SK-N-SH (cell line): ENCODE measurements around the gene ZNF547.
A peak's percentile ranks its signal among the peaks of the same experiment; 100 is the strongest.

Experiments
- CHD2 ChIP-seq: fragments of 150-350 bp; IDR thresholded peaks from 2 replicates; pipeline ENCODE4 v1.6.1; 2018; ENCODE audit warnings: low read length; ENCODE audit not compliant: partially characterized antibody
- CTCF ChIP-seq: fragments of 200-600 bp; sonication (generic); IDR thresholded peaks from 2 replicates; pipeline ENCODE4 v1.6.1; 2017; ENCODE audit warnings: antibody characterized with exemption, mild to moderate bottlenecking, moderate library complexity
- EP300 ChIP-seq, 2 experiments: IDR thresholded peaks; 2 replicates each; pipeline versions ENCODE4 v1.4.0 to v1.6.1; 2012; ENCODE audit warnings: borderline replicate concordance in 1 of 2, low read depth in 1 of 2, low read length in 1 of 2
- GABPA ChIP-seq: IDR thresholded peaks from 2 replicates; pipeline ENCODE4 v1.4.0; 2012; ENCODE audit warnings: low read depth, mild to moderate bottlenecking
- RAD21 ChIP-seq: IDR thresholded peaks from 2 replicates; pipeline ENCODE4 v1.6.1; 2012; ENCODE audit warnings: mild to moderate bottlenecking, low read length
- SMC3 ChIP-seq: IDR thresholded peaks from 2 replicates; pipeline ENCODE4 v1.6.1; 2012; ENCODE audit warnings: low read depth, low read length, improper control_type of control experiment
- YY1 ChIP-seq: IDR thresholded peaks from 2 replicates; pipeline ENCODE4 v1.4.0; 2012; ENCODE audit warnings: low read depth, mild to moderate bottlenecking
- TF ChIP-seq, protein P1 (sequence below): fragments of 150-350 bp; IDR thresholded peaks from 2 replicates; pipeline ENCODE4 v1.6.1; 2017; ENCODE audit warnings: antibody characterized with exemption, low read length, low read depth, borderline replicate concordance
- TF ChIP-seq, protein P2 (sequence below): IDR thresholded peaks from 2 replicates; pipeline ENCODE4; 2012

DNA sequence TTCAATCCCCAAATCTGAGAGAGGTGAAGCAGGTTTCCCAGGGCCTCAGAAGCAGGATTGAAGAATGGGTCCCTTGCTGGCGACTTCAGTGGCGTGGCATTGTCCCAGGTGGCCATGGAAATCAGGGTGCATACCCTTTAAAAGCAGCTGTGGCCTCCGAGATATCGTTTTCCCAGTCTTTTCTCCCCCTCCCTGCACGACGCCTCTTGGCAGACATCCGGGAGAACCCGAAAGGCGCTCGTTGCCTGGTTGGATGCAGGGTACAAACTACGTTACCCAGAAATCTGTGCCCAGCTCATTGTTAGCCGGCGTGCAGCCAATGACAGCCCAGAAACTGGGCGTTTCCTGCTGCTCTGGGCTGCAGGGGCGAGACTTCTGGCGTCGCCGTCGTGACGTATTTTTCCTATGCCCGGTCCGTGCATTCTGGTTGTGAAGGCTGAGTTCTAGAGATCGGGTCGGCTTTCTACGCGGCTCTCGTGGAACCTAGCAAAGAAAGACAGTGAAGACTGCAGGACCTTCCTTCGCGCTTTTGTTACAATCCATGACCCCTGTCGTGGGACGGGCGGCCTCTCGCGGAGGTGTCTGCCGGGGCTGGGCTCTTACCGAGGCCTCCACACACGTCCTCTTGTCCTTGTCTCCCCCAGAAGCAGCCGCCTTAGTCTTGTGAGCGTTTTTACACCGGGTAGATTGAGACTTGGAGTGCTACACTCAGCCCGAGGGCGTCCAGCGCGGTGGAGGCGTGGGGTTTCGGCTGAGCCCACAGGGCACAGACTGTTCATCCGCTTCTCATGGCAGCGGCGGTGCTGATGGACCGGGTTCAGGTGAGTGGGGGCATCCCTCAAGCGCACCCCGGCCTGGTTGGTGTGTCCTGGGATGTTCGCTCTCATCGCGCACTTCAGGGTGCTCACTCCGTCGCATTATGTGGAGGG lies 12.2 kb upstream of the ZNF547 start, which contains the start of gene ZNF304:
- no peak for TF ChIP-seq CTCF
- no peak for TF ChIP-seq RAD21
- TF ChIP-seq YY1, result 0 out of 2 replicates have a peak, but pooled peaks have one; percentile 15
- no peak for TF ChIP-seq SMC3
- TF ChIP-seq EP300 (IDR thresholded peaks at IDR 0.05; ENCODE audit: borderline replicate concordance in 1 of 2, low read depth in 1 of 2, low read length in 1 of 2), result no peak
- TF ChIP-seq, protein P1, sequence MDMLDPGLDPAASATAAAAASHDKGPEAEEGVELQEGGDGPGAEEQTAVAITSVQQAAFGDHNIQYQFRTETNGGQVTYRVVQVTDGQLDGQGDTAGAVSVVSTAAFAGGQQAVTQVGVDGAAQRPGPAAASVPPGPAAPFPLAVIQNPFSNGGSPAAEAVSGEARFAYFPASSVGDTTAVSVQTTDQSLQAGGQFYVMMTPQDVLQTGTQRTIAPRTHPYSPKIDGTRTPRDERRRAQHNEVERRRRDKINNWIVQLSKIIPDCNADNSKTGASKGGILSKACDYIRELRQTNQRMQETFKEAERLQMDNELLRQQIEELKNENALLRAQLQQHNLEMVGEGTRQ, result no peak
- TF ChIP-seq, protein P2, sequence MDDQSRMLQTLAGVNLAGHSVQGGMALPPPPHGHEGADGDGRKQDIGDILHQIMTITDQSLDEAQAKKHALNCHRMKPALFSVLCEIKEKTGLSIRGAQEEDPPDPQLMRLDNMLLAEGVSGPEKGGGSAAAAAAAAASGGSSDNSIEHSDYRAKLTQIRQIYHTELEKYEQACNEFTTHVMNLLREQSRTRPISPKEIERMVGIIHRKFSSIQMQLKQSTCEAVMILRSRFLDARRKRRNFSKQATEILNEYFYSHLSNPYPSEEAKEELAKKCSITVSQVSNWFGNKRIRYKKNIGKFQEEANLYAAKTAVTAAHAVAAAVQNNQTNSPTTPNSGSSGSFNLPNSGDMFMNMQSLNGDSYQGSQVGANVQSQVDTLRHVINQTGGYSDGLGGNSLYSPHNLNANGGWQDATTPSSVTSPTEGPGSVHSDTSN, result no peak
- peak; percentile 88 for TF ChIP-seq CHD2
- TF ChIP-seq GABPA, result peak; percentile 78
